ENCODE measurements around the gene CCDC88C. TPM values are rescaled to one million over a fixed set of nuclear protein-coding genes. Genes with fewer than 3 reads are reported as not detected.
"Not testable (repeated sequence)": the region's sequence is repeated elsewhere in the genome, so short reads cannot be mapped to it uniquely, and the experiment has no call there.

The CCDC88C gene
- polyA plus RNA-seq, 1 donor (not counting 4 experiments of a cell fraction or from before 2014, with no cell fraction given), result 2.4 TPM

GRCh38 chr14:91227183-91227628 lies 190.4 kb downstream of the CCDC88C start:
- DNase-seq (ENCODE audit: low read depth, low spot score) (no peak), FAIRE-seq (no peak)
- Histone ChIP-seq H3K9me3 (ENCODE audit: control insufficient read depth, low read depth, low read length) (no peaks in the 10 kb centered on the region), H3K4me2 (ENCODE audit: control insufficient read depth, extremely low read depth, insufficient read depth, low read depth, low read length) (no peak overlapping the region), H3K36me3 (ENCODE audit: control insufficient read depth in 2 of 2, extremely low read depth in 1 of 2, insufficient read depth in 2 of 2, low read length in 2 of 2) (no peaks in the 10 kb centered on the region), H4K20me1 (ENCODE audit: control insufficient read depth, extremely low read depth, insufficient read depth, low read length) (no peaks in the 10 kb centered on the region), H3K4me1 (ENCODE audit: control insufficient read depth, extremely low read depth, insufficient read depth, low read length) (peaks cover 31% of the 10 kb centered on the region), H3K4me3 (ENCODE audit: control insufficient read depth in 2 of 3, extremely low read depth in 1 of 3, insufficient read depth in 2 of 3, low read depth in 1 of 3, low read length in 3 of 3) (no peak overlapping the region), H3K9ac (ENCODE audit: control insufficient read depth, extremely low read depth, insufficient read depth, low read length) (no peak overlapping the region), H3K9me1 (ENCODE audit: control insufficient read depth, extremely low read depth, insufficient read depth, low read length) (no peaks in the 10 kb centered on the region), H3K27ac (ENCODE audit: control insufficient read depth, insufficient read depth, low read length) (no peak overlapping the region), H3K27me3 (ENCODE audit: control insufficient read depth, extremely low read depth, insufficient read depth, low read length) (no peaks in the 10 kb centered on the region), H3K79me2 (ENCODE audit: control insufficient read depth, insufficient read depth, low read length) (no peaks in the 10 kb centered on the region), H2AFZ (ENCODE audit: control insufficient read depth, low read length) (no peak overlapping the region)
- TF ChIP-seq CTCF (optimal IDR thresholded peaks at IDR 0.05 in 1 of 3, IDR thresholded peaks at IDR 0.05 in 1 of 3, conservative IDR thresholded peaks at IDR 0.05 in 1 of 3; ENCODE audit: extremely low read depth in 1 of 3, insufficient read depth in 2 of 3, low read length in 3 of 3) (no peak), EZH2 (IDR thresholded peaks at IDR 0.05; ENCODE audit: low read length) (no peak)
- dilution Hi-C loops (cut with MboI; ENCODE audit: extremely low pct_ligation_motif_present, low sequenced_read_pairs), result no loop called here

GRCh38 chr14:91226360-91226759 lies 191.3 kb downstream of the CCDC88C start:
- DNase-seq (ENCODE audit: low read depth, low spot score); H3K9ac ChIP-seq (ENCODE audit: control insufficient read depth, extremely low read depth, insufficient read depth, low read length); dilution Hi-C loops (cut with MboI; ENCODE audit: extremely low pct_ligation_motif_present, low sequenced_read_pairs); H4K20me1 ChIP-seq (ENCODE audit: control insufficient read depth, extremely low read depth, insufficient read depth, low read length); H3K27me3 ChIP-seq (ENCODE audit: control insufficient read depth, extremely low read depth, insufficient read depth, low read length); H3K9me1 ChIP-seq (ENCODE audit: control insufficient read depth, extremely low read depth, insufficient read depth, low read length); H3K9me3 ChIP-seq (ENCODE audit: control insufficient read depth, low read depth, low read length); H3K79me2 ChIP-seq (ENCODE audit: control insufficient read depth, insufficient read depth, low read length); H3K36me3 ChIP-seq (ENCODE audit: control insufficient read depth in 2 of 2, extremely low read depth in 1 of 2, insufficient read depth in 2 of 2, low read length in 2 of 2); H3K4me2 ChIP-seq (ENCODE audit: control insufficient read depth, extremely low read depth, insufficient read depth, low read depth, low read length); FAIRE-seq; H3K27ac ChIP-seq (ENCODE audit: control insufficient read depth, insufficient read depth, low read length); H2AFZ ChIP-seq (ENCODE audit: control insufficient read depth, low read length); H3K4me3 ChIP-seq (ENCODE audit: control insufficient read depth in 2 of 3, extremely low read depth in 1 of 3, insufficient read depth in 2 of 3, low read depth in 1 of 3, low read length in 3 of 3): not testable (repeated sequence)
- H3K4me1 ChIP-seq (ENCODE audit: control insufficient read depth, extremely low read depth, insufficient read depth, low read length), result peaks cover 31% of the 10 kb centered on the region

GRCh38 chr14:91225025-91225424 lies 192.6 kb downstream of the CCDC88C start:
- DNase-seq (ENCODE audit: low read depth, low spot score) (no peak), FAIRE-seq (no peak)
- Histone ChIP-seq H3K4me2 (ENCODE audit: control insufficient read depth, extremely low read depth, insufficient read depth, low read depth, low read length) (no peak overlapping the region), H3K36me3 (ENCODE audit: control insufficient read depth in 2 of 2, extremely low read depth in 1 of 2, insufficient read depth in 2 of 2, low read length in 2 of 2) (no peaks in the 10 kb centered on the region), H3K9me1 (ENCODE audit: control insufficient read depth, extremely low read depth, insufficient read depth, low read length) (no peaks in the 10 kb centered on the region), H3K9ac (ENCODE audit: control insufficient read depth, extremely low read depth, insufficient read depth, low read length) (no peak overlapping the region), H3K79me2 (ENCODE audit: control insufficient read depth, insufficient read depth, low read length) (no peaks in the 10 kb centered on the region), H2AFZ (ENCODE audit: control insufficient read depth, low read length) (no peak overlapping the region), H4K20me1 (ENCODE audit: control insufficient read depth, extremely low read depth, insufficient read depth, low read length) (no peaks in the 10 kb centered on the region), H3K4me3 (ENCODE audit: control insufficient read depth in 2 of 3, extremely low read depth in 1 of 3, insufficient read depth in 2 of 3, low read depth in 1 of 3, low read length in 3 of 3) (no peak overlapping the region), H3K4me1 (ENCODE audit: control insufficient read depth, extremely low read depth, insufficient read depth, low read length) (peaks cover 35% of the 10 kb centered on the region), H3K27me3 (ENCODE audit: control insufficient read depth, extremely low read depth, insufficient read depth, low read length) (no peaks in the 10 kb centered on the region), H3K9me3 (ENCODE audit: control insufficient read depth, low read depth, low read length) (no peaks in the 10 kb centered on the region), H3K27ac (ENCODE audit: control insufficient read depth, insufficient read depth, low read length) (no peak overlapping the region)
- TF ChIP-seq CTCF (optimal IDR thresholded peaks at IDR 0.05 in 1 of 3, IDR thresholded peaks at IDR 0.05 in 1 of 3, conservative IDR thresholded peaks at IDR 0.05 in 1 of 3; ENCODE audit: extremely low read depth in 1 of 3, insufficient read depth in 2 of 3, low read length in 3 of 3), result no peak
- dilution Hi-C loops (cut with MboI; ENCODE audit: extremely low pct_ligation_motif_present, low sequenced_read_pairs), result no loop called here

Data from keratinocyte (primary cell).